H1 (cell line): Measurements from ENCODE around the gene CDK2. TPM values are rescaled to one million over a fixed set of nuclear protein-coding genes. Genes with fewer than 3 reads are reported as not detected.

Source experiments
- CTCF ChIA-PET: fragments of 300-600 bp; sonication (Branson Sonifier 250); formaldehyde crosslinking; loops from one replicate; lab custom pipeline; 2021; ENCODE audit not compliant: partially characterized antibody; lab: Charles Lee
- POLR2A ChIA-PET: fragments of 300-600 bp; sonication (Branson Sonifier 250); formaldehyde crosslinking; loops from one replicate; lab custom pipeline; 2021; ENCODE audit warnings: inconsistent platforms; ENCODE audit not compliant: partially characterized antibody; lab: Charles Lee
- DNase-seq, 2 experiments: peaks; one replicate each; pipeline versions ENCODE4 v3.0.0 to v3.0.0-alpha.2; 2010 to 2022; ENCODE audit warnings: low spot score in 2 of 2, low read depth in 1 of 2, mixed read lengths in 1 of 2
- FAIRE-seq: peaks from 2 replicates; lab custom pipeline; 2011; peaks lifted over from hg19 to GRCh38; lab: Jason Lieb, UNC
- H2AFZ ChIP-seq: 2 replicates; pipeline ENCODE4 v1.8.1; 2012; ENCODE audit warnings: low read length, inconsistent platforms
- H2AK5ac ChIP-seq: 2 replicates; pipeline ENCODE4 v1.6.1; 2013; ENCODE audit warnings: low read depth, low read length
- H2BK120ac ChIP-seq: replicated peaks from 2 replicates; pipeline ENCODE3; 2013; ENCODE audit warnings: low read depth, low read length, inconsistent platforms
- H2BK12ac ChIP-seq: 2 replicates; pipeline ENCODE4 v1.6.1; 2013; ENCODE audit warnings: low read depth, low read length
- H2BK15ac ChIP-seq: 2 replicates; pipeline ENCODE4 v1.6.1; 2013; ENCODE audit warnings: low read length
- H2BK20ac ChIP-seq: 2 replicates; pipeline ENCODE4 v1.6.1; 2013; ENCODE audit warnings: low read length
- H2BK5ac ChIP-seq: 2 replicates; pipeline ENCODE4 v1.6.1; 2013; ENCODE audit warnings: low read depth, low read length
- H3K14ac ChIP-seq: 2 replicates; pipeline ENCODE4 v1.6.1; 2013; ENCODE audit warnings: inconsistent platforms; ENCODE audit not compliant: insufficient read length
- H3K18ac ChIP-seq: 2 replicates; pipeline ENCODE4 v1.6.1; 2013; ENCODE audit warnings: low read length; ENCODE audit errors: extremely low read depth
- H3K23ac ChIP-seq: 2 replicates; pipeline ENCODE4 v1.6.1; 2013; ENCODE audit warnings: inconsistent platforms; ENCODE audit not compliant: insufficient read length
- H3K23me2 ChIP-seq: 2 replicates; pipeline ENCODE4 v1.6.1; 2013; ENCODE audit warnings: low read depth, low read length
- H3K27ac ChIP-seq: 2 replicates; pipeline ENCODE4 v1.6.1; 2011; ENCODE audit warnings: low read depth, low read length, inconsistent platforms
- H3K27me3 ChIP-seq, 4 experiments: replicated peaks in 1 of 4; 1 replicate in 1 of 4; 2 replicates in 3 of 4; pipeline versions ENCODE4 v1.6.1 to v1.8.1; 2011 to 2013; ENCODE audit warnings: low read length in 3 of 4, mild to moderate bottlenecking in 3 of 4, inconsistent platforms in 2 of 4, mixed read lengths in 2 of 4, moderate library complexity in 1 of 4; ENCODE audit not compliant: control insufficient read depth in 3 of 4, insufficient read depth in 3 of 4; ENCODE audit errors: extremely low read depth in 1 of 4
- H3K36me3 ChIP-seq, 4 experiments: 2 replicates each; pipeline versions ENCODE4 v1.6.1 to v1.8.1; 2011 to 2013; ENCODE audit warnings: mild to moderate bottlenecking in 4 of 4, low read length in 3 of 4, moderate library complexity in 2 of 4, control low read depth in 1 of 4, inconsistent platforms in 1 of 4; ENCODE audit not compliant: insufficient read depth in 4 of 4, control insufficient read depth in 2 of 4
- H3K4ac ChIP-seq: replicated peaks from 2 replicates; pipeline ENCODE3; 2013; ENCODE audit warnings: low read length, low read depth, mixed read lengths, inconsistent platforms; ENCODE audit not compliant: insufficient read length
- H3K4me1 ChIP-seq, 4 experiments: replicated peaks in 1 of 4; 1 replicate in 1 of 4; 2 replicates in 3 of 4; pipeline versions ENCODE4 v1.6.1 to v1.8.1; 2011 to 2013; ENCODE audit warnings: low read length in 3 of 4, inconsistent platforms in 2 of 4, mixed read lengths in 1 of 4; ENCODE audit not compliant: insufficient read depth in 4 of 4, control insufficient read depth in 3 of 4
- H3K4me2 ChIP-seq, 2 experiments: 2 replicates each; pipeline versions ENCODE4 v1.6.1 to v1.8.1; 2011 to 2013; ENCODE audit warnings: low read depth in 2 of 2, low read length in 2 of 2, control low read depth in 1 of 2, inconsistent platforms in 1 of 2, mild to moderate bottlenecking in 1 of 2; ENCODE audit not compliant: insufficient read depth in 1 of 2
- H3K4me3 ChIP-seq, 4 experiments: fragments of 200-600, 300-600 bp in 1 of 4; sonication (generic), shearing (Covaris generic), sonication (Bioruptor Twin) in 1 of 4; 2 replicates each; pipeline versions ENCODE4 v1.5.1 to v1.8.1; 2011 to 2016; ENCODE audit warnings: low read length in 4 of 4, low read depth in 3 of 4, control low read depth in 2 of 4, inconsistent platforms in 2 of 4, mild to moderate bottlenecking in 2 of 4, mixed read lengths in 1 of 4, moderate library complexity in 1 of 4; ENCODE audit not compliant: insufficient read depth in 2 of 4; ENCODE audit errors: extremely low read depth in 1 of 4
- H3K56ac ChIP-seq: replicated peaks from 2 replicates; pipeline ENCODE3; 2013; ENCODE audit warnings: low read depth, mild to moderate bottlenecking, mixed read lengths, low read length, inconsistent platforms; ENCODE audit not compliant: insufficient read length
- H3K79me1 ChIP-seq: 2 replicates; pipeline ENCODE4 v1.6.1; 2013; ENCODE audit warnings: low read depth, low read length, control low read depth
- H3K79me2 ChIP-seq, 2 experiments: 2 replicates each; pipeline versions ENCODE4 v1.6.1 to v1.8.1; 2012 to 2013; ENCODE audit warnings: low read length in 2 of 2, mild to moderate bottlenecking in 2 of 2, inconsistent platforms in 1 of 2; ENCODE audit not compliant: insufficient read depth in 2 of 2, control insufficient read depth in 1 of 2
- H3K9ac ChIP-seq, 4 experiments: replicated peaks in 1 of 4; 1 replicate in 1 of 4; 2 replicates in 3 of 4; pipeline versions ENCODE4 v1.6.1 to v1.8.1; 2011 to 2013; ENCODE audit warnings: low read depth in 3 of 4, low read length in 3 of 4, control low read depth in 2 of 4, mild to moderate bottlenecking in 2 of 4, moderate library complexity in 2 of 4, inconsistent platforms in 1 of 4; ENCODE audit errors: extremely low read depth in 1 of 4
- H3K9me3 ChIP-seq, 2 experiments: 2 replicates each; pipeline versions ENCODE4 v1.6.1 to v1.8.1; 2012 to 2013; ENCODE audit warnings: mild to moderate bottlenecking in 2 of 2, moderate library complexity in 2 of 2, control low read depth in 1 of 2, inconsistent platforms in 1 of 2, low read depth in 1 of 2, low read length in 1 of 2, mixed read lengths in 1 of 2; ENCODE audit not compliant: insufficient read depth in 2 of 2
- H4K20me1 ChIP-seq, 2 experiments: replicated peaks in 1 of 2; 2 replicates each; pipeline versions ENCODE3 to v1.8.1; 2011 to 2013; ENCODE audit warnings: inconsistent platforms in 2 of 2, low read length in 2 of 2, mild to moderate bottlenecking in 1 of 2; ENCODE audit not compliant: insufficient read depth in 2 of 2, control insufficient read depth in 1 of 2
- H4K5ac ChIP-seq: 2 replicates; pipeline ENCODE4 v1.6.1; 2013; ENCODE audit warnings: low read length, low read depth, mixed read lengths, inconsistent platforms; ENCODE audit not compliant: insufficient read length
- H4K8ac ChIP-seq: 2 replicates; pipeline ENCODE4 v1.8.0; 2013; ENCODE audit warnings: mild to moderate bottlenecking, moderate library complexity, low read length, inconsistent platforms; ENCODE audit not compliant: insufficient read depth; ENCODE audit errors: extremely low read depth
- H4K91ac ChIP-seq: replicated peaks from 2 replicates; pipeline ENCODE3; 2013; ENCODE audit warnings: low read length, mixed read lengths, inconsistent platforms; ENCODE audit not compliant: insufficient read length
- ATF3 ChIP-seq: IDR thresholded peaks from 2 replicates; pipeline ENCODE4 v1.6.1; 2011; ENCODE audit warnings: low read depth, mild to moderate bottlenecking, low read length; ENCODE audit not compliant: insufficient read depth
- CEBPB ChIP-seq: IDR thresholded peaks from 2 replicates; pipeline ENCODE4 v1.6.1; 2012; ENCODE audit warnings: low read depth, low read length
- CTBP2 ChIP-seq: IDR thresholded peaks from 2 replicates; pipeline ENCODE4 v1.7.0; 2011; ENCODE audit warnings: borderline replicate concordance, mild to moderate bottlenecking, moderate library complexity, mixed read lengths, low read length; ENCODE audit not compliant: insufficient read depth, insufficient read length
- RAD21 ChIP-seq, 2 experiments: IDR thresholded peaks in 1 of 2; conservative IDR thresholded peaks in 1 of 2; 2 replicates each; pipeline ENCODE4 v1.6.1; 2011; ENCODE audit warnings: low read depth in 2 of 2, low read length in 2 of 2, improper control_type of control experiment in 1 of 2, inconsistent platforms in 1 of 2, mild to moderate bottlenecking in 1 of 2, moderate library complexity in 1 of 2
- SAP30 ChIP-seq: fragments of 300-600 bp; sonication (generic); IDR thresholded peaks from 2 replicates; pipeline ENCODE4 v1.7.1; 2012; ENCODE audit warnings: low read length, moderate library complexity, mild to moderate bottlenecking, inconsistent platforms; ENCODE audit not compliant: insufficient read depth, insufficient replicate concordance
- SIN3A ChIP-seq, 2 experiments: IDR thresholded peaks in 1 of 2; conservative IDR thresholded peaks in 1 of 2; 2 replicates each; pipeline ENCODE4 v1.6.1; 2011 to 2012; ENCODE audit warnings: low read length in 2 of 2, improper control_type of control experiment in 1 of 2, low read depth in 1 of 2, mild to moderate bottlenecking in 1 of 2
- SIRT6 ChIP-seq: IDR thresholded peaks from one replicate; pipeline ENCODE4 v1.7.1; 2012; ENCODE audit warnings: low read length, inconsistent platforms
- SP4 ChIP-seq: IDR thresholded peaks from 2 replicates; pipeline ENCODE4 v1.6.1; 2012; ENCODE audit warnings: low read length, inconsistent platforms
- SRF ChIP-seq: IDR thresholded peaks from 2 replicates; pipeline ENCODE4 v1.6.1; 2011; ENCODE audit warnings: mild to moderate bottlenecking, low read depth, low read length, moderate library complexity
- WGBS, 2 experiments: shearing (Covaris generic) in 1 of 2; methylation state at CpG; one replicate each; pipeline versions ENCODE4 v1.1.6 to v1.1.7; 2013 to 2015; ENCODE audit warnings: low lambda C conversion rate in 2 of 2, mixed read lengths in 2 of 2, inconsistent platforms in 1 of 2, low coverage in 1 of 2, missing lambda C conversion rate in 1 of 2; ENCODE audit not compliant: insufficient replicate concordance in 2 of 2, insufficient coverage in 1 of 2, insufficient read length in 1 of 2; ENCODE audit errors: extremely low coverage in 1 of 2, missing lambda C conversion rate in 1 of 2; 5-methylcytosine and 5-hydroxymethylcytosine counted together
- polyA plus RNA-seq, 7 experiments: library from polyadenylated mRNA; depleted of rRNA in 3 of 7; stranded (reverse) in 5 of 7; unstranded in 2 of 7; fragments of >200 nt in 5 of 7; fragments of 200-250 nt in 2 of 7; gene quantifications; 1 replicate in 5 of 7; 2 replicates in 1 of 7; 4 replicates in 1 of 7; pipeline versions ENCODE4 v1.2.1 to v1.2.3, GENCODE V29; 2011 to 2013; ENCODE audit warnings: missing spikeins in 2 of 7, mixed read lengths in 2 of 7
- total RNA-seq: library from RNA; stranded (reverse); fragmentation: NEBNext Ultra II Directional; extraction: Animal tissue kit (Norgen Biotek cat#: 25700); gene quantifications from 2 replicates; pipeline ENCODE4 v1.2.1, GENCODE V29; 2021

CDK2 gene
- total and polyA plus RNA-seq, 2 of the 8 experiments (the other 6 are each of a cell fraction or from before 2014, with no cell fraction given): 39.4 to 42.5 TPM

- no peak for DNase-seq
- POLR2A ChIA-PET: interaction anchor here (0.6 to 1.7 kb wide), 4 partner anchors 29 to 148 kb away, joined by 3 to 5 read pairs (median 4); partner anchors contain the start of genes PYM1 and ZC3H10
- TF ChIP-seq SIN3A (conservative IDR thresholded peaks at IDR 0.05 in 1 of 2, IDR thresholded peaks at IDR 0.05 in 1 of 2; ENCODE audit: low read depth in 1 of 2, low read length in 2 of 2) (no peak), ATF3 (no peak), SIRT6 (no peak), SP4 (no peak), CEBPB (no peak), SRF (no peak), SAP30 (no peak), RAD21 (IDR thresholded peaks at IDR 0.05 in 1 of 2, conservative IDR thresholded peaks at IDR 0.05 in 1 of 2; ENCODE audit: low read depth in 2 of 2, low read length in 2 of 2) (no peak), CTBP2 (no peak)
Observed at GRCh38 chr12:55969356-55969755, 2.7 kb downstream of the CDK2 start.

More at GRCh38 chr12:55969356-55969755, 2.7 kb downstream of the CDK2 start:
- no peak overlapping the region for H3K4ac ChIP-seq
- CTCF ChIA-PET: interaction anchor here (1.4 to 2.1 kb wide), 3 partner anchors 12 to 30 kb away, joined by 3 to 12 read pairs (median 5); no protein-coding TSS in a partner anchor
- peaks cover 3 to 12% of the 10 kb centered on the region in 2 experiments; a peak in 3 of 4 replicates for H3K79me2 ChIP-seq
- H3K4me3 ChIP-seq: no peak overlapping the region
- no peaks in the 10 kb centered on the region for H3K27me3 ChIP-seq
- H2BK5ac ChIP-seq: no peak overlapping the region
- H3K9me3 ChIP-seq: no peaks in the 10 kb centered on the region
- no peak for FAIRE-seq
- WGBS, 2 experiments: 93% methylated on average over 2 of the region's 4 CpGs; no CpG with 5 or more reads in 1 of the 2 experiments
- H3K9ac ChIP-seq: no peak overlapping the region
- H2AK5ac ChIP-seq: no peak overlapping the region
- H3K36me3 ChIP-seq: peaks cover 2 to 29% (median 14%) of the 10 kb centered on the region in 4 experiments; a peak in 5 of 8 replicates
- no peak overlapping the region for H4K91ac ChIP-seq
- H4K5ac ChIP-seq: no peak overlapping the region
- peaks cover 2 to 17% (median 7%) of the 10 kb centered on the region in 4 experiments for H3K4me1 ChIP-seq
- no peak overlapping the region for H2BK15ac ChIP-seq
- H3K18ac ChIP-seq: no peak overlapping the region
- H3K4me2 ChIP-seq: no peak overlapping the region
- no peak overlapping the region for H3K23ac ChIP-seq
- peaks cover 0 to 2% of the 10 kb centered on the region in 2 experiments for H4K20me1 ChIP-seq
- H3K56ac ChIP-seq: no peak overlapping the region
- no peak overlapping the region for H3K14ac ChIP-seq
- no peak overlapping the region for H4K8ac ChIP-seq
- no peak overlapping the region for H2BK12ac ChIP-seq
- H3K79me1 ChIP-seq: no peaks in the 10 kb centered on the region; the same call in 1 of the 2 replicates
- H2AFZ ChIP-seq: no peak overlapping the region
- H2BK20ac ChIP-seq: no peak overlapping the region
- no peak overlapping the region for H3K27ac ChIP-seq
- H3K23me2 ChIP-seq: peaks cover 15% of the 10 kb centered on the region
- H2BK120ac ChIP-seq: no peak overlapping the region
